Astrocyte (in vitro differentiated cells and primary cell): ENCODE measurements around the gene BARX2. TPM values are rescaled to one million over a fixed set of nuclear protein-coding genes. Genes with fewer than 3 reads are reported as not detected.

ENCODE experiments used
- DNase-seq: peaks from one replicate; pipeline ENCODE4 v3.0.0-alpha.2; 2010; ENCODE audit warnings: low read depth
- FAIRE-seq: peaks from 2 replicates; lab custom pipeline; 2011; peaks lifted over from hg19 to GRCh38; lab: Jason Lieb, UNC
- H2AFZ ChIP-seq: 2 replicates; pipeline ENCODE4 v1.6.0; 2012; ENCODE audit warnings: low read depth, low read length, inconsistent platforms
- H3K27ac ChIP-seq: 2 replicates; pipeline ENCODE4 v1.5.1; 2011; ENCODE audit warnings: low read depth, low read length, inconsistent platforms
- H3K27me3 ChIP-seq: 2 replicates; pipeline ENCODE4 v1.6.0; 2011; ENCODE audit warnings: low read length, inconsistent platforms; ENCODE audit not compliant: insufficient read depth
- H3K36me3 ChIP-seq: 2 replicates; pipeline ENCODE4 v1.5.1; 2011; ENCODE audit warnings: low read length, inconsistent platforms; ENCODE audit not compliant: insufficient read depth
- H3K4me1 ChIP-seq: 2 replicates; pipeline ENCODE4 v1.5.1; 2011; ENCODE audit warnings: low read length, inconsistent platforms; ENCODE audit not compliant: insufficient read depth
- H3K4me2 ChIP-seq: 2 replicates; pipeline ENCODE4 v1.6.0; 2012; ENCODE audit warnings: low read length, inconsistent platforms
- H3K4me3 ChIP-seq: 2 replicates; pipeline ENCODE4 v1.5.1; 2011; ENCODE audit warnings: low read depth, mild to moderate bottlenecking, low read length, inconsistent platforms; ENCODE audit not compliant: insufficient read depth
- H3K79me2 ChIP-seq: 2 replicates; pipeline ENCODE4 v1.6.0; 2012; ENCODE audit warnings: mild to moderate bottlenecking, low read length, inconsistent platforms; ENCODE audit not compliant: insufficient read depth
- H3K9ac ChIP-seq: 2 replicates; pipeline ENCODE4 v1.6.0; 2012; ENCODE audit warnings: mild to moderate bottlenecking, low read length, inconsistent platforms
- H3K9me3 ChIP-seq: 2 replicates; pipeline ENCODE4 v1.5.1; 2012; ENCODE audit warnings: low read depth, mild to moderate bottlenecking, low read length, inconsistent platforms; ENCODE audit not compliant: insufficient read depth
- H4K20me1 ChIP-seq: 2 replicates; pipeline ENCODE4 v1.6.0; 2012; ENCODE audit warnings: low read length, inconsistent platforms; ENCODE audit not compliant: insufficient read depth
- H3K27ac Mint-ChIP-seq: one replicate; pipeline ENCODE4 v1.8.0; 2021; ENCODE audit warnings: mild to moderate bottlenecking, mixed read lengths; ENCODE audit not compliant: unreplicated experiment
- H3K27me3 Mint-ChIP-seq: one replicate; pipeline ENCODE4 v1.8.0; 2021; ENCODE audit warnings: low read depth, mixed read lengths; ENCODE audit not compliant: unreplicated experiment
- H3K36me3 Mint-ChIP-seq: one replicate; pipeline ENCODE4 v1.8.0; 2021; ENCODE audit warnings: low read depth, mixed read lengths; ENCODE audit not compliant: unreplicated experiment
- H3K4me1 Mint-ChIP-seq: one replicate; pipeline ENCODE4 v1.8.0; 2021; ENCODE audit warnings: low read depth, mixed read lengths; ENCODE audit not compliant: unreplicated experiment
- H3K4me3 Mint-ChIP-seq: one replicate; pipeline ENCODE4 v1.8.0; 2021; ENCODE audit warnings: mild to moderate bottlenecking, moderate library complexity, mixed read lengths; ENCODE audit not compliant: unreplicated experiment
- H3K9me3 Mint-ChIP-seq: one replicate; pipeline ENCODE4 v1.8.0; 2021; ENCODE audit warnings: mild to moderate bottlenecking, mixed read lengths; ENCODE audit not compliant: unreplicated experiment
- EZH2 ChIP-seq: IDR thresholded peaks from 2 replicates; pipeline ENCODE4 v1.6.1; 2012; ENCODE audit warnings: mild to moderate bottlenecking, low read length, inconsistent platforms; ENCODE audit not compliant: insufficient read depth
- total RNA-seq: library from RNA; stranded (reverse); gene quantifications from 2 replicates; pipeline ENCODE4 v1.2.1, GENCODE V29; 2021
- TF ChIP-seq, protein P1 (sequence below): IDR thresholded peaks from 2 replicates; pipeline ENCODE4 v1.5.1; 2011; ENCODE audit warnings: low read depth, mild to moderate bottlenecking, inconsistent platforms, low read length, moderate library complexity; ENCODE audit not compliant: insufficient read depth

BARX2 gene
- total RNA-seq, 1 donor from 2014 or later = not detected

DNA sequence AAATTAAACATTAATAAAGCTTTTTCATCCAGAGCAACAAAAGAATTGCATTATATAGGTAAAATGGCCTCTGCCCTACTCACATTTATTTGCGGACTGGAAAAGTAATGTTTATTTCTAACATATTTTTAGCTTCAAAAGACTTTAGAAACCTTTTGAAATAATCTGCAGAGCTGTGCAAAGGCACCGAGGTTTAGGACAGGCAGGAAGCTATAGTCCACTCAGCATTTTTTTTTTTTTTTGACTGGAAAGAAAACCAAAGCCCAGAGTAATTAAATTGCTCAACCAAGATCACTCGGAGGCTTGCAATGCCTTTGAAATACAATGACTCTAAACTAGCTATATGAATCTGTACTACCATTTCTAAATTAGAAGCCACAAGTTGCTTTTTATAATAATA lies 19.1 kb downstream of the BARX2 start:
- H3K4me3 ChIP-seq = no peak overlapping the region
- no peaks in the 10 kb centered on the region for H3K9me3 ChIP-seq
- no peak overlapping the region for H3K4me3 Mint-ChIP-seq
- no peaks in the 10 kb centered on the region for H3K4me1 ChIP-seq
- no peaks in the 10 kb centered on the region for H3K27me3 ChIP-seq
- no peak for FAIRE-seq
- no peak overlapping the region for H3K27ac ChIP-seq
- TF ChIP-seq, protein P1, sequence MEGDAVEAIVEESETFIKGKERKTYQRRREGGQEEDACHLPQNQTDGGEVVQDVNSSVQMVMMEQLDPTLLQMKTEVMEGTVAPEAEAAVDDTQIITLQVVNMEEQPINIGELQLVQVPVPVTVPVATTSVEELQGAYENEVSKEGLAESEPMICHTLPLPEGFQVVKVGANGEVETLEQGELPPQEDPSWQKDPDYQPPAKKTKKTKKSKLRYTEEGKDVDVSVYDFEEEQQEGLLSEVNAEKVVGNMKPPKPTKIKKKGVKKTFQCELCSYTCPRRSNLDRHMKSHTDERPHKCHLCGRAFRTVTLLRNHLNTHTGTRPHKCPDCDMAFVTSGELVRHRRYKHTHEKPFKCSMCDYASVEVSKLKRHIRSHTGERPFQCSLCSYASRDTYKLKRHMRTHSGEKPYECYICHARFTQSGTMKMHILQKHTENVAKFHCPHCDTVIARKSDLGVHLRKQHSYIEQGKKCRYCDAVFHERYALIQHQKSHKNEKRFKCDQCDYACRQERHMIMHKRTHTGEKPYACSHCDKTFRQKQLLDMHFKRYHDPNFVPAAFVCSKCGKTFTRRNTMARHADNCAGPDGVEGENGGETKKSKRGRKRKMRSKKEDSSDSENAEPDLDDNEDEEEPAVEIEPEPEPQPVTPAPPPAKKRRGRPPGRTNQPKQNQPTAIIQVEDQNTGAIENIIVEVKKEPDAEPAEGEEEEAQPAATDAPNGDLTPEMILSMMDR = no peak
- TF ChIP-seq EZH2 = no peak
- no peaks in the 10 kb centered on the region for H3K36me3 Mint-ChIP-seq
- H3K27me3 Mint-ChIP-seq = peaks cover 4% of the 10 kb centered on the region
- no peaks in the 10 kb centered on the region for H3K79me2 ChIP-seq
- no peak overlapping the region for H2AFZ ChIP-seq
- no peaks in the 10 kb centered on the region for H3K4me1 Mint-ChIP-seq
- no peak overlapping the region for H3K4me2 ChIP-seq
- DNase-seq = no peak
- H4K20me1 ChIP-seq = no peaks in the 10 kb centered on the region
- no peaks in the 10 kb centered on the region for H3K9me3 Mint-ChIP-seq
- no peak overlapping the region for H3K9ac ChIP-seq
- no peaks in the 10 kb centered on the region for H3K36me3 ChIP-seq
- H3K27ac Mint-ChIP-seq = no peak overlapping the region

DNA sequence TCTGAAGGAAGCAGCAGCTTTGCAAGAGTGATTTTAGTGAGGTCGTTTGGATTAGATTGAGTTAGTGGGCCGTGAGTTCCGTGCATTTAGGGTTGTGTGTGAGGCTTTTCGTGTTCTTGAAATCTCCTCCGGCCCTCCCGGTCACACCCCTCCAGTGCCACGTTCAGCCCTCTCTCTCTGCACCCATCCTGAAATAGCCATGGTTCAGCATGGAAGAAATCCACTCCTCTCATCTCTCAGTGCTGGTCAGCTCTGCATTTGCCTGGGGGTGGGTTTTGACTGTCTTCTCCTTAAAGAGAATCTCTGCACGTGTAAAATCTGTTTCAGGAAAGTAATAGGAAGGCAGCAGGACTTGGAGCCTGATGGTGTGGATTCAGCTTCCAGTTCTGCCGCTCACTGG lies 19.8 kb downstream of the BARX2 start:
- no peaks in the 10 kb centered on the region for H3K79me2 ChIP-seq
- H3K9ac ChIP-seq = no peak overlapping the region
- Mint-ChIP-seq H3K9me3 (peaks cover 2% of the 10 kb centered on the region), H3K4me3 (no peak overlapping the region), H3K4me1 (no peaks in the 10 kb centered on the region), H3K27me3 (peaks cover 7% of the 10 kb centered on the region), H3K27ac (no peak overlapping the region), H3K36me3 (no peaks in the 10 kb centered on the region)
- H3K4me3 ChIP-seq = no peak overlapping the region
- no peak for TF ChIP-seq EZH2
- TF ChIP-seq, protein P1 = no peak
- H3K4me2 ChIP-seq = no peak overlapping the region
- no peaks in the 10 kb centered on the region for H3K36me3 ChIP-seq
- DNase-seq (no peak), FAIRE-seq (no peak)
- no peak overlapping the region for H2AFZ ChIP-seq
- H4K20me1 ChIP-seq = no peaks in the 10 kb centered on the region
- no peaks in the 10 kb centered on the region for H3K4me1 ChIP-seq
- H3K27ac ChIP-seq = no peak overlapping the region
- no peaks in the 10 kb centered on the region for H3K27me3 ChIP-seq
- no peaks in the 10 kb centered on the region for H3K9me3 ChIP-seq

- Mint-ChIP-seq H3K4me3 (no peak overlapping the region), H3K27me3 (peaks cover 5% of the 10 kb centered on the region), H3K27ac (no peak overlapping the region), H3K36me3 (no peaks in the 10 kb centered on the region), H3K9me3 (peaks cover 2% of the 10 kb centered on the region), H3K4me1 (no peaks in the 10 kb centered on the region)
- no peak for TF ChIP-seq EZH2
- TF ChIP-seq, protein P1 = no peak
- Histone ChIP-seq H4K20me1 (no peaks in the 10 kb centered on the region), H3K4me2 (no peak overlapping the region), H3K4me1 (no peaks in the 10 kb centered on the region), H3K27ac (no peak overlapping the region), H3K27me3 (no peaks in the 10 kb centered on the region), H2AFZ (no peak overlapping the region), H3K9ac (no peak overlapping the region), H3K9me3 (no peaks in the 10 kb centered on the region), H3K4me3 (no peak overlapping the region), H3K36me3 (no peaks in the 10 kb centered on the region), H3K79me2 (no peaks in the 10 kb centered on the region)
- DNase-seq (no peak), FAIRE-seq (no peak)
These were observed 20.2 kb downstream of the BARX2 start for GRCh38 chr11:129395883-129396282.
